Measurements from ENCODE around the gene TRIM36. TPM values are rescaled to one million over a fixed set of nuclear protein-coding genes. Genes with fewer than 3 reads are reported as not detected.
A peak's percentile ranks its signal among the peaks of the same experiment; 100 is the strongest.

The TRIM36 gene
- total and polyA plus RNA-seq, 10 of the 15 experiments (the other 5 are each of a cell fraction or from before 2014, with no cell fraction given) = 0.01 to 0.09 (median 0.07) TPM; not detected in 6

DNA sequence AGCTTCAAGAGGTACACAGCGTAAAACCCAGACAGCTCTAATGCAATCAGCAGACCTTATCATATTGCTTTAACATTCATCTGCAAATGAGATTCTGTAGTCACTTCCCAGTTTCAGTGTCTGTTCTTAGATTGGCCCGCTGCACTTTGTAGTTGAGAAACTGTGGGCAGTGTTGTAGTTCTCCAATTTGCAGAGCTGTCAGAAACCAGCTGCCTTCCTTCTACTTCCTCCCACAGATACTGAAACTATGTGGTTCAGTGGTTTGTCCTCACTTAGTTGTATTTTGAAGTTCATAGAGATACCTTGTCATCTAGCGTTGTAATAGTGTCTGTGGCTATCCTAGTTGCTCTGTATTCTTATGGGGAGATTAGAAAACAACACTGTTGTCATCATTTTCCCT, 39.6 kb upstream of the TRIM36 start (continued):
- TF ChIP-seq, protein P1, sequence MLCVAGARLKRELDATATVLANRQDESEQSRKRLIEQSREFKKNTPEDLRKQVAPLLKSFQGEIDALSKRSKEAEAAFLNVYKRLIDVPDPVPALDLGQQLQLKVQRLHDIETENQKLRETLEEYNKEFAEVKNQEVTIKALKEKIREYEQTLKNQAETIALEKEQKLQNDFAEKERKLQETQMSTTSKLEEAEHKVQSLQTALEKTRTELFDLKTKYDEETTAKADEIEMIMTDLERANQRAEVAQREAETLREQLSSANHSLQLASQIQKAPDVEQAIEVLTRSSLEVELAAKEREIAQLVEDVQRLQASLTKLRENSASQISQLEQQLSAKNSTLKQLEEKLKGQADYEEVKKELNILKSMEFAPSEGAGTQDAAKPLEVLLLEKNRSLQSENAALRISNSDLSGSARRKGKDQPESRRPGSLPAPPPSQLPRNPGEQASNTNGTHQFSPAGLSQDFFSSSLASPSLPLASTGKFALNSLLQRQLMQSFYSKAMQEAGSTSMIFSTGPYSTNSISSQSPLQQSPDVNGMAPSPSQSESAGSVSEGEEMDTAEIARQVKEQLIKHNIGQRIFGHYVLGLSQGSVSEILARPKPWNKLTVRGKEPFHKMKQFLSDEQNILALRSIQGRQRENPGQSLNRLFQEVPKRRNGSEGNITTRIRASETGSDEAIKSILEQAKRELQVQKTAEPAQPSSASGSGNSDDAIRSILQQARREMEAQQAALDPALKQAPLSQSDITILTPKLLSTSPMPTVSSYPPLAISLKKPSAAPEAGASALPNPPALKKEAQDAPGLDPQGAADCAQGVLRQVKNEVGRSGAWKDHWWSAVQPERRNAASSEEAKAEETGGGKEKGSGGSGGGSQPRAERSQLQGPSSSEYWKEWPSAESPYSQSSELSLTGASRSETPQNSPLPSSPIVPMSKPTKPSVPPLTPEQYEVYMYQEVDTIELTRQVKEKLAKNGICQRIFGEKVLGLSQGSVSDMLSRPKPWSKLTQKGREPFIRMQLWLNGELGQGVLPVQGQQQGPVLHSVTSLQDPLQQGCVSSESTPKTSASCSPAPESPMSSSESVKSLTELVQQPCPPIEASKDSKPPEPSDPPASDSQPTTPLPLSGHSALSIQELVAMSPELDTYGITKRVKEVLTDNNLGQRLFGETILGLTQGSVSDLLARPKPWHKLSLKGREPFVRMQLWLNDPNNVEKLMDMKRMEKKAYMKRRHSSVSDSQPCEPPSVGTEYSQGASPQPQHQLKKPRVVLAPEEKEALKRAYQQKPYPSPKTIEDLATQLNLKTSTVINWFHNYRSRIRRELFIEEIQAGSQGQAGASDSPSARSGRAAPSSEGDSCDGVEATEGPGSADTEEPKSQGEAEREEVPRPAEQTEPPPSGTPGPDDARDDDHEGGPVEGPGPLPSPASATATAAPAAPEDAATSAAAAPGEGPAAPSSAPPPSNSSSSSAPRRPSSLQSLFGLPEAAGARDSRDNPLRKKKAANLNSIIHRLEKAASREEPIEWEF (IDR thresholded peaks at IDR 0.05; ENCODE audit: insufficient replicate concordance, low read depth, low read length) = peak; percentile 64

DNA sequence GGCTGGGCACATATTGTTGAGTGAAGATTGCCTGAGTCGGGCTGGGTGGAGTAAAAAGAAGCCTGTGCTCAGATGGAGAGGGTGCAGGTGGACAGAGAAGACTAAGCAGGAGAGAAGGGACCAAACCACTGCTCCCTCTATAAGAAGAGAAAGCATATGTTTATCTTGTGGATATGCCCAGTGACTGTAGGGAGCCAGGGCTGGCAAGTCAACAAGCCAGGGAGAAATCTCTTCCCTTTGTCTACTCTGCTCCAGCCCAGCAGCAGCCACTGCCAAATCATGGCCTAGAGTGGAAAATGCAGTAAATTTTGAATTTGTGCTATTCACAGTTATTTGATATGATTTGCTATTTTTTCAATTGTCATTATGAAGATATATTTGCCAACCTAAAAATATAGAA, 33.2 kb upstream of the TRIM36 start:
- Histone ChIP-seq H3K4me1 (ENCODE audit: control insufficient read depth, insufficient read depth, low read length) (no peaks in the 10 kb centered on the region), H3K36me3 (ENCODE audit: control insufficient read depth in 2 of 2, insufficient read depth in 2 of 2, low read length in 1 of 2) (no peaks in the 10 kb centered on the region), H2AFZ (ENCODE audit: control insufficient read depth, low read depth, low read length) (no peak overlapping the region), H3K9me3 (replicated peaks; ENCODE audit: control insufficient read depth, insufficient read depth, low read length) (no peaks in the 10 kb centered on the region), H3K27ac (ENCODE audit: control insufficient read depth, insufficient read depth) (no peak overlapping the region), H3K9ac (ENCODE audit: control insufficient read depth, insufficient read depth, low read length) (no peak overlapping the region), H3K4me2 (ENCODE audit: control insufficient read depth, insufficient read depth) (no peak overlapping the region), H4K20me1 (ENCODE audit: control insufficient read depth, insufficient read depth) (no peaks in the 10 kb centered on the region), H3K27me3 (replicated peaks in 1 of 2; ENCODE audit: control insufficient read depth in 2 of 2, insufficient read depth in 2 of 2, low read length in 1 of 2) (no peaks in the 10 kb centered on the region), H3K79me2 (ENCODE audit: control insufficient read depth, insufficient read depth, low read length) (no peaks in the 10 kb centered on the region), H3K4me3 (no peak overlapping the region)
- BruUV-seq (replicated peaks) = no TSS peak
- ATAC-seq (no peak), FAIRE-seq (no peak), DNase-seq (ENCODE audit: low read depth, low spot score) (no peak)
- intact Hi-C loops (cut with micrococcal nuclease; ENCODE audit: unreplicated experiment) = no loop called here
- CTCF ChIA-PET = no interaction called here
- TF ChIP-seq NFIC (IDR thresholded peaks at IDR 0.05; ENCODE audit: low read depth, low read length) = no peak
- no peak for TF ChIP-seq ZNF24 (IDR thresholded peaks at IDR 0.05)
- no peak for TF ChIP-seq EZH2 (IDR thresholded peaks at IDR 0.05; ENCODE audit: borderline replicate concordance, control insufficient read depth, low read depth, low read length)
- TF ChIP-seq ZNF217 (IDR thresholded peaks at IDR 0.05) = no peak
- no peak for TF ChIP-seq SUZ12 (IDR thresholded peaks at IDR 0.05; ENCODE audit: unreplicated experiment)
- no peak for TF ChIP-seq ZNF274 (IDR thresholded peaks at IDR 0.05; ENCODE audit: insufficient read depth, insufficient read length)
- TF ChIP-seq RBBP5 (conservative IDR thresholded peaks at IDR 0.05) = no peak
- POLR2A ChIA-PET = no interaction called here
- in situ Hi-C loops (cut with MboI) = no loop called here
- WGBS (ENCODE audit: insufficient coverage, insufficient replicate concordance, low lambda C conversion rate, missing lambda C conversion rate) = 91% methylated on average over 1 of the region's 1 CpG
- SMC1A ChIA-PET (ENCODE audit: uncharacterized antibody, unreplicated experiment) = no interaction called here
- RAD21 ChIA-PET (ENCODE audit: unreplicated experiment) = no interaction called here

Data from GM12878 (cell line).